Panc1 (cell line): ENCODE data around the gene CLGN. TPM values are rescaled to one million over a fixed set of nuclear protein-coding genes. Genes with fewer than 3 reads are reported as not detected.
A peak's percentile ranks its signal among the peaks of the same experiment; 100 is the strongest.

Experiments used
- ATAC-seq: fragments of 200-7000 bp; cut with Tn5 transposase; 2 replicates; pipeline ENCODE4 v1.9.1; 2020; ENCODE audit warnings: mild to moderate bottlenecking, moderate library complexity
- BruUV-seq: library from RNA; stranded (reverse); fragments of 400-500 nt; replicated peaks from 2 replicates; lab custom pipeline; 2021; lab: Mats Ljungman, UMichigan
- CTCF ChIA-PET: fragments of 300-600 bp; sonication (Branson Sonifier 250); formaldehyde crosslinking; loops from one replicate; lab custom pipeline; 2022; ENCODE audit warnings: antibody characterized with exemption; lab: Charles Lee
- POLR2A ChIA-PET: fragments of 300-600 bp; sonication (Branson Sonifier 250); formaldehyde crosslinking; loops from one replicate; lab custom pipeline; 2022; ENCODE audit warnings: antibody characterized with exemption; lab: Charles Lee
- DNase-seq: peaks from one replicate; pipeline ENCODE4 v3.0.0-alpha.2; 2010; ENCODE audit warnings: low read depth, low spot score
- H3K27ac ChIP-seq: 2 replicates; pipeline ENCODE4 v1.5.1; 2011; ENCODE audit warnings: mild to moderate bottlenecking, low read length, inconsistent platforms
- H3K27me3 ChIP-seq: fragments of 200-500 bp; sonication (Bioruptor generic); 2 replicates; pipeline ENCODE4 v1.6.0; 2014; ENCODE audit warnings: low read length, inconsistent platforms; ENCODE audit not compliant: control insufficient read depth, insufficient read depth
- H3K36me3 ChIP-seq: fragments of 200-500 bp; sonication (Bioruptor generic); 2 replicates; pipeline ENCODE4 v1.5.1; 2014; ENCODE audit warnings: inconsistent platforms, mild to moderate bottlenecking, low read length, moderate library complexity; ENCODE audit not compliant: control insufficient read depth, insufficient read depth
- H3K4me1 ChIP-seq: 2 replicates; pipeline ENCODE4 v1.5.1; 2011; ENCODE audit warnings: inconsistent platforms, mild to moderate bottlenecking, low read length, moderate library complexity; ENCODE audit not compliant: control insufficient read depth, insufficient read depth
- H3K4me3 ChIP-seq, 2 experiments: 2 replicates each; pipeline ENCODE4 v1.5.1; 2011 to 2012; ENCODE audit warnings: low read depth in 2 of 2, low read length in 2 of 2, mild to moderate bottlenecking in 2 of 2, inconsistent platforms in 1 of 2, moderate library complexity in 1 of 2
- H3K9me3 ChIP-seq: fragments of 200-500 bp; sonication (Bioruptor generic); 2 replicates; pipeline ENCODE4 v1.5.1; 2014; ENCODE audit warnings: low read depth, mild to moderate bottlenecking, inconsistent platforms, low read length, moderate library complexity; ENCODE audit not compliant: control insufficient read depth, insufficient read depth
- CTCF ChIP-seq: fragments of 450-650 bp; IDR thresholded peaks from 2 replicates; pipeline ENCODE4 v1.5.1; 2017; ENCODE audit warnings: mild to moderate bottlenecking
- POLR2AphosphoS5 ChIP-seq: IDR thresholded peaks from 2 replicates; pipeline ENCODE4 v1.6.1; 2012; ENCODE audit warnings: mild to moderate bottlenecking, low read depth, low read length, moderate library complexity
- REST ChIP-seq, 2 experiments: IDR thresholded peaks; 2 replicates each; pipeline ENCODE4 v1.6.1; 2011 to 2012; ENCODE audit warnings: low read depth in 2 of 2, control low read depth in 1 of 2, low read length in 1 of 2, mild to moderate bottlenecking in 1 of 2, moderate library complexity in 1 of 2; ENCODE audit not compliant: insufficient read depth in 1 of 2
- SIN3A ChIP-seq: IDR thresholded peaks from 2 replicates; pipeline ENCODE4 v1.6.1; 2012; ENCODE audit warnings: low read depth, mild to moderate bottlenecking, low read length, moderate library complexity, borderline replicate concordance; ENCODE audit not compliant: insufficient read depth
- TCF7L2 ChIP-seq: IDR thresholded peaks from 2 replicates; pipeline ENCODE4 v1.6.1; 2011; ENCODE audit warnings: mild to moderate bottlenecking, low read depth, low read length, inconsistent platforms
- in situ Hi-C: cut with HindIII; loops from 2 replicates; pipeline ENCODE4 v1.10.0; 2016; ENCODE audit warnings: low sequenced_read_pairs, low pct_unique_long_range_greater_than_20kb
- intact Hi-C: fragments of 100-400 bp; cut with micrococcal nuclease; formaldehyde crosslinking; loops from one replicate; pipeline ENCODE4 v1.10.0; 2022; ENCODE audit not compliant: unreplicated experiment
- total RNA-seq: library from RNA; stranded (reverse); gene quantifications from one replicate; pipeline ENCODE4 v1.2.1, GENCODE V29; 2021; ENCODE audit not compliant: unreplicated experiment

CLGN gene
- total RNA-seq, 1 experiment from 2014 or later, result 5.4 TPM

GRCh38 chr4:140361099-140361498 lies 66.3 kb downstream of the CLGN start:
- TF ChIP-seq CTCF (no peak), TCF7L2 (no peak), POLR2AphosphoS5 (no peak), SIN3A (no peak), REST (IDR thresholded peaks at IDR 0.05; ENCODE audit: insufficient read depth in 1 of 2, low read depth in 2 of 2, low read length in 1 of 2) (no peak)
- no peaks in the 10 kb centered on the region for H3K9me3 ChIP-seq
- no peaks in the 10 kb centered on the region for H3K4me1 ChIP-seq
- no TSS peak for BruUV-seq
- no peak overlapping the region for H3K27ac ChIP-seq
- no peak overlapping the region for H3K4me3 ChIP-seq
- in situ Hi-C loops, result no loop called here
- DNase-seq, result no peak
- POLR2A ChIA-PET, result interaction anchor here (0.7 kb wide), 1 partner anchor 32 kb away, joined by 4 read pairs; no protein-coding TSS in a partner anchor
- no peak for ATAC-seq
- no peaks in the 10 kb centered on the region for H3K36me3 ChIP-seq
- CTCF ChIA-PET, result interaction anchor here (1.6 kb wide), 1 partner anchor 239 kb away, joined by 3 read pairs; no protein-coding TSS in a partner anchor
- H3K27me3 ChIP-seq, result no peaks in the 10 kb centered on the region
- intact Hi-C loops, result loop anchor here (5.0 kb wide), 1 partner anchor 491 kb away; no protein-coding TSS in a partner anchor

GRCh38 chr4:140359562-140360427 lies 67.7 kb downstream of the CLGN start:
- H3K27me3 ChIP-seq, result no peaks in the 10 kb centered on the region
- intact Hi-C loops (loop anchor here (1.0 to 5.0 kb wide), 2 partner anchors 251 to 493 kb away; no protein-coding TSS in a partner anchor), in situ Hi-C loops (no loop called here)
- TF ChIP-seq REST (IDR thresholded peaks at IDR 0.05; ENCODE audit: insufficient read depth in 1 of 2, low read depth in 2 of 2, low read length in 1 of 2), result no peak
- peak; percentile 86 for TF ChIP-seq CTCF
- H3K4me1 ChIP-seq, result no peaks in the 10 kb centered on the region
- H3K36me3 ChIP-seq, result no peaks in the 10 kb centered on the region
- BruUV-seq, result no TSS peak
- ChIA-PET POLR2A (interaction anchor here (0.7 kb wide), 1 partner anchor 249 kb away, joined by 3 read pairs; no protein-coding TSS in a partner anchor), CTCF (interaction anchor here (0.5 to 1.6 kb wide), 8 partner anchors 9 to 408 kb away, joined by 3 to 5 read pairs (median 4); partner anchors contain the start of gene CLGN)
- H3K27ac ChIP-seq, result no peak overlapping the region
- H3K4me3 ChIP-seq, result no peak overlapping the region
- DNase-seq (peak; percentile 63), ATAC-seq (peak; percentile 99)
- H3K9me3 ChIP-seq, result no peaks in the 10 kb centered on the region
